Ramos (cell line): ENCODE measurements around the gene CCZ1B.
"Not testable (repeated sequence)": the region's sequence is repeated elsewhere in the genome, so short reads cannot be mapped to it uniquely, and the experiment has no call there.

Source experiments
- in situ Hi-C: fragments of 300-500 bp; cut with MboI; formaldehyde crosslinking; loops from one replicate; pipeline ENCODE4 v1.14.3; 2022; ENCODE audit warnings: low sequenced_read_pairs; ENCODE audit not compliant: unreplicated experiment

CCZ1B gene

DNA sequence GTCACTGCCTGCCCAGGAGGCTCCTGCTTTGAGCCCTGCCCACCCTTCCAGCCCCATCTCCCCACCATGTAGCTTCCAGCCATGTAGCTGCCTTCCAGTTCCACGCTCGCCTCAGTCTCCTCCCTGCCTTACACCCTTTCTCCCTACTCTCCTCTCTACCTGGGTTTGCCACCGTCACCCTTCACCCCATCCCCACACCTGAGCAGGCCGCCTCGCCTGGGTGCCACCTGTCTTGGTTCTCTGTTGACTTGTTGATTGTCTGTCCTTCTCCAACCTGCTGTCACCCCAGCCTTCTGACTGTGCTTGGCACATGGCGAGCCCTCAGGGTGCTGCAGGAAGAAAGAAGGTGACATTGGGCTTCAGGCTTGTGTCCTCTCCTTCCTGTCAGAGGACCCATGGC, 75.9 kb downstream of the CCZ1B start:
- in situ Hi-C loops = not testable (repeated sequence)

DNA sequence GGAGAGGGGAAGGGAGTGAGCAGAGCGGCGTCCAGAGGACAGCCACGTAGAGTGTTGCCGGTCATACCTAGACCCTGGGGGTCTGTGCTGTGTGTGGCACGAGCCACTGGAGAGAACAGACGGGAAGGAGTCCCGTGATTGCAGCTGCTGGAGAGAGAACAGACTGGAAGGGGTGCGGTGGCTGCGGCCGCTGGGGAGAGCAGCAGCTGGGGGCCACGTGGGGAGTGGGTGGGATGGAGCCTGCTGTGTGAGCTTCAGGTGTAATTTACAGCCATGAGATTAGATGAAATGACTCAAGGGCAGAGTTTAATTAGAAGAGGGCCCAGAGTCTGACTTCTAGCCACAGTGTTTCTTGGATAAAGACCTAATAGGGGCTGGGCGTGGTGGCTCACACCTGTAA, 76.7 kb downstream of the CCZ1B start:
- in situ Hi-C loops = not testable (repeated sequence)
